ENCODE measurements around the gene TAF11.

GRCh38 chr6:34884996-34885395 is 2.8 kb downstream of the TAF11 start:
- TF ChIP-seq CTCF (IDR thresholded peaks at IDR 0.05) (no peak), POLR2A (IDR thresholded peaks at IDR 0.05) (no peak)
